Neuronal stem cell (in vitro differentiated cells): Measurements from ENCODE around the gene FAM236D.
"Not testable (repeated sequence)": the region's sequence is repeated elsewhere in the genome, so short reads cannot be mapped to it uniquely, and the experiment has no call there.

ENCODE experiments used
- DNase-seq: peaks from one replicate; pipeline ENCODE4 v3.0.0-alpha.2; 2013; ENCODE audit warnings: low spot score
- H2AFZ ChIP-seq: one replicate; pipeline ENCODE4 v1.6.1; 2013; ENCODE audit warnings: mild to moderate bottlenecking, low read length, inconsistent platforms
- H2AK5ac ChIP-seq: 2 replicates; pipeline ENCODE4 v1.6.1; 2013; ENCODE audit warnings: low read depth, mild to moderate bottlenecking, inconsistent platforms, low read length, moderate library complexity, mixed read lengths
- H2BK120ac ChIP-seq: 2 replicates; pipeline ENCODE4 v1.6.1; 2013; ENCODE audit warnings: low read depth, mild to moderate bottlenecking, inconsistent platforms, low read length, moderate library complexity, mixed read lengths
- H2BK12ac ChIP-seq: one replicate; pipeline ENCODE4 v1.6.1; 2013; ENCODE audit warnings: low read length, inconsistent platforms
- H2BK15ac ChIP-seq: 2 replicates; pipeline ENCODE4 v1.6.1; 2013; ENCODE audit warnings: mild to moderate bottlenecking, low read length, inconsistent platforms, mixed read lengths
- H2BK5ac ChIP-seq: one replicate; pipeline ENCODE4 v1.6.1; 2013; ENCODE audit warnings: inconsistent platforms, mild to moderate bottlenecking, low read length, moderate library complexity
- H3K14ac ChIP-seq: one replicate; pipeline ENCODE4 v1.6.1; 2013; ENCODE audit warnings: low read length, inconsistent platforms
- H3K18ac ChIP-seq: 2 replicates; pipeline ENCODE4 v1.6.1; 2013; ENCODE audit warnings: low read length, inconsistent platforms
- H3K23ac ChIP-seq: 2 replicates; pipeline ENCODE4 v1.6.1; 2013; ENCODE audit warnings: low read depth, mild to moderate bottlenecking, mixed read lengths, low read length, inconsistent platforms; ENCODE audit not compliant: poor library complexity
- H3K27ac ChIP-seq: replicated peaks from 3 replicates; pipeline ENCODE4 v1.5.1; 2013; ENCODE audit warnings: low read length, inconsistent platforms
- H3K27me3 ChIP-seq, 3 experiments: 2 replicates each; pipeline ENCODE4 v1.6.1; 2013; ENCODE audit warnings: low read length in 3 of 3, mild to moderate bottlenecking in 2 of 3, inconsistent platforms in 1 of 3, low read depth in 1 of 3, mixed read lengths in 1 of 3, moderate library complexity in 1 of 3; ENCODE audit not compliant: control insufficient read depth in 3 of 3, insufficient read depth in 3 of 3
- H3K36me3 ChIP-seq, 2 donors: replicated peaks in 1 of 2; 2 replicates each; pipeline ENCODE4 v1.6.1; 2013; ENCODE audit warnings: low read length in 2 of 2; ENCODE audit not compliant: control insufficient read depth in 2 of 2, insufficient read depth in 2 of 2
- H3K4ac ChIP-seq: 2 replicates; pipeline ENCODE4 v1.6.1; 2013; ENCODE audit warnings: inconsistent platforms, mild to moderate bottlenecking, low read length, moderate library complexity
- H3K4me1 ChIP-seq, 2 donors: 1 replicate in 1 of 2; 2 replicates in 1 of 2; pipeline ENCODE4 v1.6.1; 2013; ENCODE audit warnings: low read length in 2 of 2, low read depth in 1 of 2; ENCODE audit not compliant: control insufficient read depth in 2 of 2, insufficient read depth in 1 of 2
- H3K4me2 ChIP-seq: one replicate; pipeline ENCODE4 v1.6.1; 2013; ENCODE audit warnings: mild to moderate bottlenecking, low read length, inconsistent platforms; ENCODE audit not compliant: insufficient read depth, poor library complexity, severe bottlenecking
- H3K4me3 ChIP-seq, 2 donors: 2 replicates each; pipeline ENCODE4 v1.5.1; 2013; ENCODE audit warnings: low read length in 2 of 2, mild to moderate bottlenecking in 2 of 2, inconsistent platforms in 1 of 2, moderate library complexity in 1 of 2
- H3K79me1 ChIP-seq: one replicate; pipeline ENCODE4 v1.6.1; 2013; ENCODE audit warnings: low read depth, mild to moderate bottlenecking, inconsistent platforms, low read length, moderate library complexity
- H3K9ac ChIP-seq: one replicate; pipeline ENCODE4 v1.6.1; 2013; ENCODE audit warnings: mild to moderate bottlenecking, low read depth, low read length, inconsistent platforms; ENCODE audit not compliant: poor library complexity
- H3K9me3 ChIP-seq, 2 donors: replicated peaks in 1 of 2; 2 replicates each; pipeline versions ENCODE3 to v1.6.1; 2013; ENCODE audit warnings: low read length in 2 of 2, mild to moderate bottlenecking in 2 of 2, inconsistent platforms in 1 of 2, low read depth in 1 of 2, mixed read lengths in 1 of 2, moderate library complexity in 1 of 2; ENCODE audit not compliant: control insufficient read depth in 2 of 2, insufficient read depth in 1 of 2
- H4K8ac ChIP-seq: one replicate; pipeline ENCODE4 v1.6.1; 2013; ENCODE audit warnings: low read depth, mild to moderate bottlenecking, inconsistent platforms, low read length, moderate library complexity
- H4K91ac ChIP-seq: one replicate; pipeline ENCODE4 v1.6.1; 2013; ENCODE audit warnings: low read length, low read depth, mild to moderate bottlenecking, inconsistent platforms; ENCODE audit not compliant: poor library complexity
- WGBS, 2 donors: extraction: QIAGEN DNeasy Blood & Tissue Kit; methylation state at CpG; one replicate each; pipeline ENCODE4 v1.1.7; 2013; ENCODE audit warnings: missing lambda C conversion rate in 2 of 2, mixed read lengths in 1 of 2; ENCODE audit not compliant: insufficient read length in 2 of 2, insufficient replicate concordance in 1 of 2; ENCODE audit errors: extremely low coverage in 2 of 2; 5-methylcytosine and 5-hydroxymethylcytosine counted together

The FAM236D gene

GRCh38 chrX:72788142-72788541 is 19.9 kb downstream of the FAM236D start:
- not testable (repeated sequence) for H3K4ac ChIP-seq, H4K8ac ChIP-seq, H3K36me3 ChIP-seq, H3K27me3 ChIP-seq, H2BK12ac ChIP-seq, H2AK5ac ChIP-seq, H3K14ac ChIP-seq, H2BK15ac ChIP-seq, H2AFZ ChIP-seq, H3K18ac ChIP-seq, H3K4me2 ChIP-seq, H3K23ac ChIP-seq, H3K4me1 ChIP-seq, H2BK120ac ChIP-seq, H2BK5ac ChIP-seq, H3K27ac ChIP-seq, H3K4me3 ChIP-seq, H3K79me1 ChIP-seq, DNase-seq, H3K9me3 ChIP-seq, H3K9ac ChIP-seq, H4K91ac ChIP-seq
- WGBS, 2 donors: no CpG with 5 or more reads among the region's 1 CpG

- H4K8ac ChIP-seq, H2BK12ac ChIP-seq: not testable (repeated sequence)
Measured at GRCh38 chrX:72783964-72784363, 24.0 kb downstream of the FAM236D start.

GRCh38 chrX:72783365-72783936 is 24.6 kb downstream of the FAM236D start:
- H3K27ac ChIP-seq, H3K9ac ChIP-seq, H4K91ac ChIP-seq, H2AK5ac ChIP-seq, H2AFZ ChIP-seq, H3K14ac ChIP-seq, H3K9me3 ChIP-seq, H2BK15ac ChIP-seq, H3K27me3 ChIP-seq, H3K36me3 ChIP-seq, H2BK12ac ChIP-seq, H3K18ac ChIP-seq, DNase-seq, H3K79me1 ChIP-seq, H3K4me3 ChIP-seq, H3K4me1 ChIP-seq, H3K4me2 ChIP-seq, H4K8ac ChIP-seq, H2BK5ac ChIP-seq, H2BK120ac ChIP-seq, H3K4ac ChIP-seq, H3K23ac ChIP-seq: not testable (repeated sequence)
- WGBS, 2 donors: no CpG with 5 or more reads among the region's 8 CpGs

More at GRCh38 chrX:72783964-72784363, 24.0 kb downstream of the FAM236D start:
- not testable (repeated sequence) for H3K9me3 ChIP-seq, H3K36me3 ChIP-seq, DNase-seq, H3K27me3 ChIP-seq, H3K18ac ChIP-seq, H3K14ac ChIP-seq, H3K9ac ChIP-seq, H2AFZ ChIP-seq, H2AK5ac ChIP-seq, H3K4me1 ChIP-seq, H2BK15ac ChIP-seq, H4K91ac ChIP-seq, H3K4me2 ChIP-seq, H2BK120ac ChIP-seq, H3K23ac ChIP-seq, H3K79me1 ChIP-seq, H2BK5ac ChIP-seq, H3K27ac ChIP-seq, H3K4me3 ChIP-seq, H3K4ac ChIP-seq
- no CpG with 5 or more reads among the region's 6 CpGs for WGBS, 2 donors

GRCh38 chrX:72782560-72782959 is 25.4 kb downstream of the FAM236D start, which contains the start of gene FAM236B:
Gene FAM236B, minus strand, starts transcription at chrX:72782660. Its CDS starts 100 bp downstream, at chrX:72782560.
- not testable (repeated sequence) for H3K4me2 ChIP-seq, H3K4me3 ChIP-seq, H2BK15ac ChIP-seq, H3K27ac ChIP-seq, H3K9ac ChIP-seq, H3K9me3 ChIP-seq, H4K91ac ChIP-seq, H3K23ac ChIP-seq, H2BK120ac ChIP-seq, H4K8ac ChIP-seq, H3K4ac ChIP-seq, DNase-seq, H3K18ac ChIP-seq, H3K27me3 ChIP-seq, H3K79me1 ChIP-seq, H3K14ac ChIP-seq, H3K36me3 ChIP-seq, H3K4me1 ChIP-seq, H2AK5ac ChIP-seq, H2BK5ac ChIP-seq, H2AFZ ChIP-seq, H2BK12ac ChIP-seq
- WGBS, 2 donors: no CpG with 5 or more reads among the region's 15 CpGs
